ENCODE data around the gene SLC35F4. TPM values are rescaled to one million over a fixed set of nuclear protein-coding genes. Genes with fewer than 3 reads are reported as not detected.

Gene SLC35F4
- total and polyA plus RNA-seq, 2 of the 4 experiments (the other 2 are of a cell fraction): not detected

GRCh38 chr14:57751400-57751799, 114.5 kb downstream of the SLC35F4 start:
- H3K79me1 ChIP-seq (ENCODE audit: low read depth in 1 of 2, low read length in 2 of 2): no peaks in the 10 kb centered on the region
- H2AK5ac ChIP-seq (ENCODE audit: low read depth, low read length): no peak overlapping the region
- H2BK15ac ChIP-seq (ENCODE audit: low read depth, low read length): no peak overlapping the region
- no peaks in the 10 kb centered on the region for H3K27me3 ChIP-seq (ENCODE audit: control insufficient read depth, insufficient read depth, low read length)
- no peak overlapping the region for H3K23ac ChIP-seq (ENCODE audit: low read depth, low read length)
- TF ChIP-seq RFX5 (IDR thresholded peaks at IDR 0.05; ENCODE audit: low read depth, low read length) (no peak), RAD21 (IDR thresholded peaks at IDR 0.05; ENCODE audit: low read length) (no peak), MXI1 (IDR thresholded peaks at IDR 0.05; ENCODE audit: borderline replicate concordance, low read depth, low read length) (no peak), CHD1 (IDR thresholded peaks at IDR 0.05; ENCODE audit: low read depth, low read length) (no peak)
- H3K56ac ChIP-seq (ENCODE audit: extremely low read depth, insufficient read depth, low read length): no peak overlapping the region
- H3K18ac ChIP-seq (ENCODE audit: low read depth, low read length): no peak overlapping the region
- H2BK120ac ChIP-seq (ENCODE audit: low read depth, low read length): no peak overlapping the region
- WGBS, 2 experiments (ENCODE audit: extremely low coverage in 2 of 2, insufficient read length in 1 of 2): no CpG with 5 or more reads among the region's 3 CpGs
- in situ Hi-C loops (cut with MboI; ENCODE audit: low sequenced_read_pairs): no loop called here
- H4K20me1 ChIP-seq (ENCODE audit: insufficient read depth, low read length): no peaks in the 10 kb centered on the region
- no peak overlapping the region for H4K8ac ChIP-seq (ENCODE audit: low read depth in 2 of 2, low read length in 2 of 2)
- H2AK9ac ChIP-seq (replicated peaks; ENCODE audit: low read depth, low read length, poor library complexity): no peak overlapping the region
- no peak overlapping the region for H2AFZ ChIP-seq (replicated peaks; ENCODE audit: low read length, poor library complexity)
- dilution Hi-C loops (cut with HindIII; ENCODE audit: low sequenced_read_pairs, unreplicated experiment): no loop called here
- no peak overlapping the region for H3K4me3 ChIP-seq (ENCODE audit: insufficient read depth, low read depth, low read length)
- H3K14ac ChIP-seq (replicated peaks; ENCODE audit: low read depth, low read length): no peak overlapping the region
- no peak overlapping the region for H3K4ac ChIP-seq (ENCODE audit: low read depth, low read length)
- no peak overlapping the region for H4K5ac ChIP-seq (ENCODE audit: low read depth, low read length)
- no peak overlapping the region for H3K9ac ChIP-seq (ENCODE audit: low read depth, low read length)
- ChIA-PET CTCF (no interaction called here), POLR2A (ENCODE audit: unreplicated experiment) (no interaction called here)
- BruUV-seq (replicated peaks): no TSS peak
- no peak for DNase-seq
- ATAC-seq (ENCODE audit: low read depth): no peak
- no peak overlapping the region for H3K27ac ChIP-seq (ENCODE audit: insufficient read depth, low read length)
- no peaks in the 10 kb centered on the region for H3K9me1 ChIP-seq (ENCODE audit: insufficient read depth, low read length)
- no peak overlapping the region for H4K91ac ChIP-seq (ENCODE audit: insufficient read depth, low read depth, low read length)
- no peaks in the 10 kb centered on the region for H3K36me3 ChIP-seq (ENCODE audit: control insufficient read depth, insufficient read depth, low read length)
- no peak overlapping the region for H2BK20ac ChIP-seq (ENCODE audit: low read depth, low read length)
- intact Hi-C loops (cut with micrococcal nuclease): no loop called here
- H3K4me2 ChIP-seq (ENCODE audit: low read depth, low read length): no peak overlapping the region
- H3K9me3 ChIP-seq (ENCODE audit: control insufficient read depth, insufficient read depth, low read length): peaks cover 10% of the 10 kb centered on the region; the same call in 1 of the 2 replicates
- H2BK5ac ChIP-seq (ENCODE audit: low read depth, low read length, poor library complexity, severe bottlenecking): no peak overlapping the region
- no peaks in the 10 kb centered on the region for H3K4me1 ChIP-seq (ENCODE audit: control insufficient read depth, insufficient read depth, low read length)
